NB4 (cell line): ENCODE results near the gene UGT8.

ENCODE experiments used
- MAX ChIP-seq: IDR thresholded peaks from 2 replicates; pipeline ENCODE4 v1.6.1; 2011; ENCODE audit warnings: low read depth, low read length
- MYC ChIP-seq: IDR thresholded peaks from 2 replicates; pipeline ENCODE4 v1.6.1; 2011; ENCODE audit warnings: low read depth, low read length
- POLR2A ChIP-seq: IDR thresholded peaks from 2 replicates; pipeline ENCODE4 v1.6.1; 2011; ENCODE audit warnings: mild to moderate bottlenecking; ENCODE audit not compliant: insufficient read length; ENCODE audit errors: extremely low read depth
- TF ChIP-seq, protein P1 (sequence below): IDR thresholded peaks from one replicate; pipeline ENCODE4 v1.5.1; 2012; ENCODE audit warnings: low read depth, low read length

- TF ChIP-seq, protein P1, sequence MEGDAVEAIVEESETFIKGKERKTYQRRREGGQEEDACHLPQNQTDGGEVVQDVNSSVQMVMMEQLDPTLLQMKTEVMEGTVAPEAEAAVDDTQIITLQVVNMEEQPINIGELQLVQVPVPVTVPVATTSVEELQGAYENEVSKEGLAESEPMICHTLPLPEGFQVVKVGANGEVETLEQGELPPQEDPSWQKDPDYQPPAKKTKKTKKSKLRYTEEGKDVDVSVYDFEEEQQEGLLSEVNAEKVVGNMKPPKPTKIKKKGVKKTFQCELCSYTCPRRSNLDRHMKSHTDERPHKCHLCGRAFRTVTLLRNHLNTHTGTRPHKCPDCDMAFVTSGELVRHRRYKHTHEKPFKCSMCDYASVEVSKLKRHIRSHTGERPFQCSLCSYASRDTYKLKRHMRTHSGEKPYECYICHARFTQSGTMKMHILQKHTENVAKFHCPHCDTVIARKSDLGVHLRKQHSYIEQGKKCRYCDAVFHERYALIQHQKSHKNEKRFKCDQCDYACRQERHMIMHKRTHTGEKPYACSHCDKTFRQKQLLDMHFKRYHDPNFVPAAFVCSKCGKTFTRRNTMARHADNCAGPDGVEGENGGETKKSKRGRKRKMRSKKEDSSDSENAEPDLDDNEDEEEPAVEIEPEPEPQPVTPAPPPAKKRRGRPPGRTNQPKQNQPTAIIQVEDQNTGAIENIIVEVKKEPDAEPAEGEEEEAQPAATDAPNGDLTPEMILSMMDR = no peak
- TF ChIP-seq POLR2A (no peak), MAX (no peak), MYC (no peak)
Measured at GRCh38 chr4:114668577-114668976, 70.0 kb downstream of the UGT8 start.
